Coronary artery (tissue), 2 donors: ENCODE results near the gene ATP11A.

Source experiments
- DNase-seq: peaks from one replicate; pipeline ENCODE4 v3.0.0-alpha.2; 2017; ENCODE audit warnings: low spot score
- H3K27ac ChIP-seq, 2 donors: fragments of 200-600 bp; sonication (generic); one replicate each; pipeline ENCODE4 v1.5.1; 2016 to 2019
- H3K4me3 ChIP-seq: fragments of 200-600 bp; sonication (generic); 2 replicates; pipeline ENCODE4 v1.5.1; 2016; ENCODE audit warnings: mild to moderate bottlenecking, moderate library complexity
- TF ChIP-seq, protein P1 (sequence below): fragments of 200-600 bp; sonication (generic); IDR thresholded peaks from one replicate; pipeline ENCODE4 v1.5.1; 2019; ENCODE audit warnings: antibody characterized with exemption

ATP11A gene

GRCh38 chr13:112774448-112774792 lies 84.6 kb downstream of the ATP11A start:
- Histone ChIP-seq H3K4me3 (no peak overlapping the region), H3K27ac (no peak overlapping the region)
- no peak for DNase-seq
- TF ChIP-seq, protein P1, sequence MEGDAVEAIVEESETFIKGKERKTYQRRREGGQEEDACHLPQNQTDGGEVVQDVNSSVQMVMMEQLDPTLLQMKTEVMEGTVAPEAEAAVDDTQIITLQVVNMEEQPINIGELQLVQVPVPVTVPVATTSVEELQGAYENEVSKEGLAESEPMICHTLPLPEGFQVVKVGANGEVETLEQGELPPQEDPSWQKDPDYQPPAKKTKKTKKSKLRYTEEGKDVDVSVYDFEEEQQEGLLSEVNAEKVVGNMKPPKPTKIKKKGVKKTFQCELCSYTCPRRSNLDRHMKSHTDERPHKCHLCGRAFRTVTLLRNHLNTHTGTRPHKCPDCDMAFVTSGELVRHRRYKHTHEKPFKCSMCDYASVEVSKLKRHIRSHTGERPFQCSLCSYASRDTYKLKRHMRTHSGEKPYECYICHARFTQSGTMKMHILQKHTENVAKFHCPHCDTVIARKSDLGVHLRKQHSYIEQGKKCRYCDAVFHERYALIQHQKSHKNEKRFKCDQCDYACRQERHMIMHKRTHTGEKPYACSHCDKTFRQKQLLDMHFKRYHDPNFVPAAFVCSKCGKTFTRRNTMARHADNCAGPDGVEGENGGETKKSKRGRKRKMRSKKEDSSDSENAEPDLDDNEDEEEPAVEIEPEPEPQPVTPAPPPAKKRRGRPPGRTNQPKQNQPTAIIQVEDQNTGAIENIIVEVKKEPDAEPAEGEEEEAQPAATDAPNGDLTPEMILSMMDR = no peak

- H3K4me3 ChIP-seq = no peak overlapping the region
- no peak overlapping the region for H3K27ac ChIP-seq
- TF ChIP-seq, protein P1 = no peak
- no peak for DNase-seq
Measured at GRCh38 chr13:112774829-112775565, 85.2 kb downstream of the ATP11A start.

DNA sequence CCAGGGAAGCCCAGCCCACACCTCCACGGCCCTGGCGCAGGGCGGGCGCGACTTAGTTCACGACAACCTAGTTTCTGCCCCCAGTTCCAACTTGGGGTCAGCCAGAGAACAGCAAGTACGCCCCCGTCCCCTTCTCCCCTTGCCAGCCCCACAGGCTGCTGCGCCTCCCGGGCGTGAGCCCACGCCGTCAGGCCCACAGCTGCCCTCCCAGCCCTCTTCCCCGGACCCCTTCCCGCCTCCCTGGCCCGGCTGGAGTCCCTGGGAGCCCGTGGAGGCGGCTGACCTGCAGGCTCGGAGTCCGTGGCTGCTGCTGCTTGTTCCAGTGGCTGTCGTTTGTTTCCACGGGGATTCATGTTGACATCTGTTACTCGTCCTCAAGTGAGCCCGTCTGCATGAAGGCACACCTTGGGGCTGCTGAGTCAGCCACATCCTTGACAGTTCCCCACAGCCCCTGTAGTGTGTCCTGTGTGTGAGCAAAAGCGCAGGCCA lies 86.0 kb downstream of the ATP11A start:
- H3K27ac ChIP-seq = no peak overlapping the region
- TF ChIP-seq, protein P1 = no peak
- no peak overlapping the region for H3K4me3 ChIP-seq
- no peak for DNase-seq

GRCh38 chr13:112776354-112776753 lies 86.5 kb downstream of the ATP11A start:
- TF ChIP-seq, protein P1 = no peak
- no peak overlapping the region for H3K4me3 ChIP-seq
- DNase-seq = no peak
- no peak overlapping the region for H3K27ac ChIP-seq

- TF ChIP-seq, protein P1 = no peak
- no peak for DNase-seq
- no peak overlapping the region for H3K4me3 ChIP-seq
- no peak overlapping the region for H3K27ac ChIP-seq
Measured at GRCh38 chr13:112776971-112777370, 87.1 kb downstream of the ATP11A start.

DNA sequence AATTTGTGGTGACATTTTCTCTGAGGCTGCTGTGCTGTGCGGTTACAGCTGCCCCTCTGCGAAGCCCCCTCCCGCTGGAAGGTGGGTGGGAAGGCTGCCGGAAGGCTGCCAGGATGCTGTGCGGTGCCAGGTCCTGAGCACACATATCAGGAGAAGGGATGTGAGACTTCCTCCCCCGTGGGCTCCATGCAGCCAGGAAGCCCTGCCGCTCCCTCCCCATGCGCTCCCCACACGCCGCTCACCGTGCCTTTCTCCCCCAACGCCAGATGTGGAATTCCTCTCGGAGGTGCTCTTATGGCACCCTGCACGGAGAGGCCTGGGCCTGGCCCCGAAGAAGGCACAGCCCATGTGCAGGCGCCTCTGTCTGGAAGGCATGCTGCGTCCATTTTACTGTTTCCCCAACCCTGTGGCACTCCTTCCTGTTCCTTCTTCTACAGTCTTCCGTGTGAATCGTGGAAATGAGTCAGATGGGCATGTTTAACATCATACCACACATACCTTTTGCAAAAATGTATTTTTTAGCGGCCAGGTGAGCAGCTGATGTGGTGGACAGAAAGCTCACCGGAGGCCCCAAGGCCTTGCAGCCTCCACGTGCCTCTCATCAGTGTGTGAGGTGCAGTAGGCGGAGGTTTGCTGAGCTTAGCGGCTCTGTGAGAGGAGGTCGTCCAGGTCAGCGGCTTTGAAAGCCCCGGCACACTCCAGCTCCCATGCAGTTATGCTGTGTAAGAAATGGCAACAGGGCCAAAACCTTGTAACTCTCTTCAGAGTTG lies 88.0 kb downstream of the ATP11A start:
- TF ChIP-seq, protein P1 = no peak
- DNase-seq = no peak

More for the DNA sequence above, 88.0 kb downstream of the ATP11A start:
- Histone ChIP-seq H3K4me3 (no peak overlapping the region), H3K27ac (no peak overlapping the region)
